UCSD-AML1 (cell line): Measurements from ENCODE around the gene SLC6A11.

Experiments
- DNase-seq: peaks from one replicate; lab custom pipeline; 2025; ENCODE audit not compliant: unreplicated experiment; lab: John Stamatoyannopoulos, UW

SLC6A11 gene

DNA sequence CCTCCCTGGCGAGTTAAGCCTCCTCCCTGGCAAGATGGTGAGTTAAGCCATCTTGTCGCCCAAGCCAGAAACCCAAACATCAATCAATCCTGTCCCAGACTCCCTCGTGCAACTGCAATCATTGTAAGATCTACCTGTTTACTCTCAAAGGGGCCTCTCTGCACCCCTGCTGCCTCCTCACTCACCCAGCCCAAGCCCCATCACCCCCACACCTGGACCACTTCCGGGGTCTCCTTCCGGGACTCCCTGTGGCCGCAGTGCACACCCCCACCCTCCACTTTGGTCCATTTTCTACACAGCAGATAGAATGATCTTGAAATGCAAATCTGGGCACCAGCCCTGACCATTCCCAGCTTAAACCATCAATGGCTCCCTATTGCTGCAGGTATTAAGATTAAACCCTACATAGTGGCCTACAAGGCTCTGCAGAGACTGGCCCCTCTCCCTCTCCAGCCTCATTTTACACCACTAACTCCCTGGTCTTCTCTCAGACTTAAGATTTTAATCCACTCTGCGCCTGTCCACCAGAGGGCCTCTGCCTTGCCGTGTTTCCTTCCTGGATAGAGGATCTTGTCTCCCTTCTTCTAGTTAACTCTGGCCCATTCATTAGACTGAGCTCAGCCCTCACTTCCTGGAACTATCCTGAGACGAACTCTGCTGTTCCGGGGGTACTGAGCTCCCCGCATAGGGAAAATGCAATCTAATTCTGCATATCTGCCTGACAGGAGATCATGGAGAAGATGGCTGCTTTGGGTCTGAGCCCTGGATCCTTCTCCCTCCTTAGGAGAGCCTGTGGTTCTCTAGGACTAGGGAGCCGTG, 134.7 kb downstream of the SLC6A11 start:
- DNase-seq: peak; percentile 17

DNA sequence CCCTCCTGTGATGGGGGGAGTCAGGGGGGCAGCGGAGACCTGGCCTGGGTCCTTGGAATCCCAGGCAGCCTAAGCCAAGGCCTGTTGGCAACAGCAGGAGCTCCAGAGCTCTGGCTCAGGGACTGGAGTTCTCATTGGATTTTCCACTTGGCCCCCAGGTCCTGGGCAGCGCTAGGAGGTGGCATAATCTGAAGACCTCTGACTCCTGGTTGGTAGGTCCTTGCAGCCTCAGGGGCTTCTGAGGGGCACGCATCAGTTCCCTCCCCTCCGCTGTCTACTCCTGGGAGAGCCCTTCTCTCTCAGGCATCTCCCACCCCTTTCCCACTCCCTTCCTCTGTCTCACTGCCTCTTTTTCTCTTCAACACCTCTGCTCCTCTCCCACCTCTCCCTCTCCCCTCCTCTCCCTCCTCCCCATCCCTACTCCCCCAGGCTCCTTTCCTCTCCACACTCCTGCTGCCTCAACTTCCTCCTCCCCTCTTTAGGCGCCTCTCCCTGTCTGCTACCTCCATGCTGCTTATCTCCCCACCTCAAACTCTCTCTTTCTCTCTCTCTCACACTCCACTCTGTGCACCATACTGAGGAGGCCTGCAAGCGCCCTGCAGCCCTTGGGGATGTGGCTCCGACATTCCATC, 135.4 kb downstream of the SLC6A11 start:
- DNase-seq: no peak

DNA sequence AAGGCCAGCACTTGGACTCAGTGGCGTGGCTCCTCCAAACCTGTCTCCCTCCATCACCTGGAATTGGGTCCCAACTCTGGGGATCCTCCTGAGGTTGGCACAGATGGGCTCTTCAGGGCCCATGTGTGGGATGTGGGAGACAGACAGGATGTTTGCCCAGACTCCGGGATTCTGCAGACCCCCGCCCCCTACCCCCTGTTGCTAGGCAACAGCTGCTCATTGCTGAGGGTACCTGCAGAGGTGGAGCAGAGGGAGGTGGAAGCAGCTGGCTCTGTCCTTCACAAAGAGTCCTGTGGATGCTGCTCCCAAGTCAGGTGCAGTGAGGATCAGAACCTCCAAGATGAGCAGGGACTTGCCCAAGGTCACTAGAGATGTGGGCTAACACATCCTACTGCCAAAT, 136.5 kb downstream of the SLC6A11 start:
- DNase-seq: no peak

DNA sequence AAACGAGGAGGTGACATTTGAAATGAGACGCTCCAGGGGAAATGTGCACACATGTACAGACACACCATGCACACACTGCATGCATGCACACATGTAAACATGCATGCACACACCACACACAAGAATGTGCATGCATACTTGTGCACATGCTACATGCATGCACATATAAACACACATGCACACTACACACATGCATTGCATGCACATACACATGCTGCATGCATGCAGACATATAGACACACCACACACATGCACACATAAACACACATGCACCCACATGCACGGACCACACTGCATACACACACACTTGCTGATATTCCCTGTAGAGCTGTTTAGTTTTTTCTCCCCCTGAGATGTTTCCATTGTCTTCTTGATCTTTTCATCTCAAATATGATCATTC, 138.7 kb downstream of the SLC6A11 start:
- no peak for DNase-seq

DNA sequence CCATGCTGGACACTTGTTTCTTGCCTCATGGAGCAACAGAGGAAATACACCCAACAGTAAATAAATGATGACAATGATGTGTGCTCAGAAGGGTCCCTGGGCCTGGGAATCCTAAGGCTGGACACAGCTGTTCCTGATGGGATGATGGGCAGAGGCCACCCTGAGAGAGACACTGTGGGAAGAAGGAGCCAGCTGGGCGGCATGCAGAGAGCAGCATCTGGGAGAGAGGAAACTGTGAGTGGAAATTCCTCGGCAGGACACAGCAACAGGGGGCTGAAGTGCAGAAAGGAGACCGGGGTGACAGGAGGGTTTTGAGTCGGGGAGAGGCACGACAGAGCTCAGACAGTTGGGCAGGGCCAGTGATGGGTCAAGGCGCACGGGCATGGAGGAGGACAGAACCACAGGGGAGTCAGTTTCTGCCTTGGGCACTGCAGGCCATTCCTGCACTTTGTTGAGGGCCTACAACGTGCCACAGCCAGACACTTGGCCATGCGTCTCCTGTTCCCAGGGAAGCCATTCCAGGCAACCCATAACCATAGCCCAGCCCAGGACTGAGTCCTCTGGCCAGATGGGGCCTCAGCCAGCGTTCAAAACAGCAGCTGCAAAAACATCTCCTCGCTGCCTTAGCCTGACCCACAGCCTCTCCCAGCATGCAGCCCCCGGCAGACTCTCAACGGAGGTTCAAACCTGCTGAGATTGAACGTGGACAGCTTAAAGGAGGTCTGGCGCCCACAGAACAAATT, 139.9 kb downstream of the SLC6A11 start:
- DNase-seq: no peak

DNA sequence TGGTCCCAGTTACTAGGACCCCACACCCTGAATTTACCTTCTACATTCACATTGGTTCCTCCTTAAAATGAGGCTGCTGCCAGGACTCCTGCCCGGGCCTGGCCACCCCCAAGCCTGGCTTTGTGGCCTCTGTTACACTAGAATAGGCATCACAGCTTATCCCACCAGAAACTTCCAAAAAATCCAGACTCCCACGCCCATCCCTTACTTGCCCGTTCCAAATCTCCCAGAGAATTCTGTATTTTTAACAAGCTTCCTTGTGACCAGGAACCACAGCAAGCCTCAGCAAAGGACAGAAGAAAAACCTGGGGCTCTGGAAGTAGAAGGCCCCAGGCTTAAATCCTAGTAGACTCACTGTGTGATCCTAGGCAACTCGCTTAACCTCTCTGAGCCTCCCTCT, 140.5 kb downstream of the SLC6A11 start:
- no peak for DNase-seq

DNA sequence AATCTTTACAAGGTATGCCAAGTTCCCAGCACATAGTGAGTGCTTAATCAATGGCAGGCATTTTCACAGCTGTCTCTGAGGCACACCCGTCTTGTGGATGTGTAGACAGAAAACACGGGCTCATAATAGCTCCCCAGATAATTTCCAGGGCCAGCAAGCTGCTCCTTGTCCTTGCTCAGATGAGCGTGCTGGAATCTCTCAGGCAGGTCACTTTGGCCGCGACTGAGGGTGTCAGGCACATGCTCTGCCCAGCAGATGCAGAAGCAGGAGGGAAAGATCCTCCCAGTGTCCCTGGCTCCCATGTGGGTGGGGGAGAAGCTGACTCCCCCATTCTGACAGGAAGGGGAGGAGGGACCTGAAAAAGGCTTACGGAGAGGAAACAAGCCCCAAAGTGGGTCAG, 141.0 kb downstream of the SLC6A11 start:
- no peak for DNase-seq

DNA sequence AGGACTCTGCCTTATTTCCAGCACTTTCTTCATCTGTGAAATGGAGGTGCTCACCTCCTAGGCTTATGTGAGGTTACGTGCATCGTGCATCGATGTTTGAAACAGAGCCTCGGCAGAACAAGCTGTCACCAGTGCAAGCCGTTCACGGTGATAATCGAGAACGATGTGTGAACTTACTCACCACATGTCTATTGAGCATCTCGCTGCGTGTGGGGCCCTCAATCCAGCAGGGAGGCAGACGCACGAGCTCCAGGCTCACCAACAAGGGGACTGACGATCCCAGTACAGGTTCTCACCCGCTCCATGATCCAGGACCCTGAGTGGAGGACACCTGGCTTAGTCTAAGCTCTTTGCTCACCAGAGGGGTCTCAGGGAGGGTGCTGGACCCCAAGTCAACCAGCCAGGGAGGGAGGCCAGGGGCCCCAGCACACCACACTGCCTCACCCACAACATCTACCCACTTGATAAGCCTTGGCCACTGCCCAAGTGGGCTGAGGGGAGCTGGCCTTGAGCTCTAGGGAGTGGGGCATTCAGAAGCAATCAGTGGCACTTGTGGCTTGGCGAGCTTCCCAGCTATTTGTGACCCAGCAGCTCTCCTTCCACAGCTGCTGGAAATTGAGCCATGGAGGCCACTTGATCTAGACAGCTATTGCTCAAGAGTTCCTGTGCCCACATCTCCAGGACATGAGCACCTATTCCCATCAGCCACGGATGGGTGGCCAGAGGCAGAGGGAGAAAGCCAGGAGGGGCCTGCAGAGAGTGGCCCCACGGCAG, 142.1 kb downstream of the SLC6A11 start:
- no peak for DNase-seq

DNA sequence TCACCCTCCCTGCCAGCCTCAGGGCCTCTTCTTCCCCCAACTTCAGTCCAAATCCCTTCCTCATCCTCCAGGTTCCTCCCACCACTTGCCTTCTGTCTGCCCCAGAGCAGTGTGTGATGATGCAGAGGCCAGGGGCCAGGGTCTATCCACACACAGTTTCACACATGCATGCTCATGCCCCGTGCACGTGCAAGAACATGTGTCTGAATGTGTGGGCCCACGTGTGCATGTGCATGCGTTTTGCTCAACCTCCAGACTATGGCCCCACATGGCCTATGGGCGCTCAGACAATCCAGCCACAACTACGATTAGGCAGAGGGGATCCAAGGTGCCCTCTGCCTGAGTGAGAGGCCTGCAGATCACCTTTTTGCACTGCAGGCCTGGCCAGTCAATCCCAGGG, 144.2 kb downstream of the SLC6A11 start:
- DNase-seq: no peak

DNA sequence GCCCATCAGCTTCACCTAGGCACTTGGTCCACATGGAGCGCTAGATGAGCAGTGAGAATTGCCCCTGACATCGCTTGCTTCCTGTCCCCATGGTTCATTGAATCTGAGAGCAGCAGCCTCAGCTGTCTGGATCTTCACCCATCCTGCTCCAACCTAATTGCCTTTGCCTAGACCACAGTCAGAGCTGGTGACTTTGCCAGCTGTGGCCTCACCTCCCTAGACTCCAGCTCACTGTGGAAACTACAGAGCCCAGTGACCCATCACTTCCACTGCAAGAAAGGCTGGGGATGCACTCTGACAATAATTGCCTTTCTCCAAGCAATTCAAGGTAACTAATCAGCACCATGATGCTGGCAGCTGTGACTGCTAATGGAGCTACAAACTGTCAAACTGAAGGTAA, 145.9 kb downstream of the SLC6A11 start:
- DNase-seq: no peak

DNA sequence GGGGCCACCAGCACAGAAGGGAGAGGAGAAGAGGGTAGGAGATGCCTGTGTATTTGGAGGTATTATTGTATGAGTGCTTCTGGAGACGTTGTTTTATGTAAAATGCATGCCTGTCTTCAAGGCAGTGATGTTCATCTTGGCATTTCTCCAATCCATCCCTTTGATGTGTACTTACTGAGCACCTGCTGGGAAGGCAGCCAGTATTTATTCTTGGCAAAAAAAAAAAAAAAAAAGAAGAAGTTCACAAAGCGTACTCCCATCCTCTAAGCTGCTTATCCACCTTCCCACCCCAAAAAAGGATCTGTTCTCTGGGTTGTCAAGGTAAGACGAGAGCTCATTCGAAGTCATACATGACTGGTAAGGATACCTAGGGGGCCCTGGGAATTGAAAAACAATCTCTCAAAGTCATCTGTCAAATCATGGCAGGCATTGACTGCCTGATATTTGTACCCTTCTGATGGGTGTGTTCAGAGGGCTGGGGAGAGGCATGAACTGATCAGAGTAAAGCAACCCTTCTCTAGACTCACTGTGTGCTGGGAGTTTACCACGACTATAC, 146.5 kb downstream of the SLC6A11 start:
- no peak for DNase-seq

DNA sequence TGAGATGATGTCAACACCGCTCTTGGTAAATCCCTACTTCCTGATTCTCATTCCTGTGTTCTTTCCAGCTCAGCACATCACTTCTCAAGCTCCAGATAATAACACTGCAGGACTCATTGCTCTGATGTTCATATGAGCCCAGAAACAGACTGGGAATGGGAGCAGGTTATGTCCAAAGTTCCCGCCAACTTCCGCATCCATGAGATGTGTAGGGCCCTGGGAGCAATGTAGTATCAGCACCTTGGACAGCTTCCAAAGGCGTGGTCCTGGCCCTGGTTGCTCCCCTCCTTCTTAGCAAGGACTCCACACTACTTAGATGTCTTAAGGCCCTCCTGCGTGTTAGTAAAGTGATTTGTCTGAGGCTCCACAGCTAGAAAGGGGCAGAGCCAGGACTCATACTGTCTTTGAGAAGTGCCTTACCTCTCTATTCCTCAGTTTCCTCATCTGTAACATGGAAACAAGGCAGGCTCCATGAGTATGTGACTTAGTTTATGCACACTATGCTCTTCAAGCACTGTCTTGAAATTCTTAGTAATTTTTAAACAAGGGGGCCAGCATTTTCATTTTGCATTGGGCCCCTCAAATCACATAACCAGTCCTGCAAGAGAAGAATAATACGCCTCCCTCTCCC, 148.6 kb downstream of the SLC6A11 start:
- DNase-seq: no peak

DNA sequence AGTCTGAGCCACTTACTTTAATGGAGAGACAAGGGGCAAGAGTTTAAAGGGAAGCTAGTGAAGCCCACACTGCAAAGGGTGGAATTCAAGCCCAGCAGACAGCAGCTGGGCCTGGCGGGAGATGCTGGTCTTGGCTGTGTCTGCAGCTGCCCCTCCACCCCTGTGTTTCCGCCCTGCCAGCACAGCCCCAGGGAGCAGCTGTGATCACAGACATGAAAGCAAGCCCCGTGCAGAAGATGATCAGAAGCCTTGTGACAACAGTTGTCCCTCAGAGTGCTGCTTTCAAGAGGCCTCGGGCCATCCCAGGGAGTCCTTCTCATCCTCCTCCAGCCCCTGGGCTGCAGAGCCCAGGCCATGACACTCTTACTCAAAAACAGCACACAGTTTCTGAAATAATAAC, 152.4 kb downstream of the SLC6A11 start:
- no peak for DNase-seq

DNA sequence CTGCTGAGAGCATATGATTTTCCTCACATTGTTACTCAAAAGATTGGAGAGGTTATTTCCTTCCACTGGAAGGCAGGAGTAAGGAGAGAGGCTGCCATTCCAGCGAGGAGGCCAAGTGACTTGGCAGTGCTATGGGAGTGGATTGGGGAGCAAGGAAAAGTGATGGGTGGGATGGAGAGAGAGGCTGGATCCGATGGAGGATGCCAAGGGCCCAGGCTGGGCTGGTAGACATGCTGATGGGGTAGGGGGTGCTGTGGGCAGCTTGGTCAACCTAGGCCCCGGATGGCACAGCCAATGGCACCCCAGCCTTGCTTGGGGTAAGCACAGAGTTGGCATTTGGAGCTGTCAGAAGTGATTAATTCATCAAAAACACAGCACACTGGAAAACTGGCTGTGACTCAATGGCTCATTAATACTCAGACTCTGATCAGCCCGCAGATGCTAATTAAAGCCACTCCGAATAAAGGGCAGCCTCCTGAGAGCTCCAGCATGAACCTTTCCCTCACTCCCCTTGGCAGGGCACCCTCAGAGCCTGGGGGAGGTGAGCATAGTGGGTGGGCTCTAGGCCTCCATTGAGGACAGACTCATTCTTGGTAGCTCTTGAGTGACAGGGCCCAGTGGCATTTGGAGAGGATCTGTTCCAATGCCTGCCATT, 154.4 kb downstream of the SLC6A11 start:
- DNase-seq: no peak

DNA sequence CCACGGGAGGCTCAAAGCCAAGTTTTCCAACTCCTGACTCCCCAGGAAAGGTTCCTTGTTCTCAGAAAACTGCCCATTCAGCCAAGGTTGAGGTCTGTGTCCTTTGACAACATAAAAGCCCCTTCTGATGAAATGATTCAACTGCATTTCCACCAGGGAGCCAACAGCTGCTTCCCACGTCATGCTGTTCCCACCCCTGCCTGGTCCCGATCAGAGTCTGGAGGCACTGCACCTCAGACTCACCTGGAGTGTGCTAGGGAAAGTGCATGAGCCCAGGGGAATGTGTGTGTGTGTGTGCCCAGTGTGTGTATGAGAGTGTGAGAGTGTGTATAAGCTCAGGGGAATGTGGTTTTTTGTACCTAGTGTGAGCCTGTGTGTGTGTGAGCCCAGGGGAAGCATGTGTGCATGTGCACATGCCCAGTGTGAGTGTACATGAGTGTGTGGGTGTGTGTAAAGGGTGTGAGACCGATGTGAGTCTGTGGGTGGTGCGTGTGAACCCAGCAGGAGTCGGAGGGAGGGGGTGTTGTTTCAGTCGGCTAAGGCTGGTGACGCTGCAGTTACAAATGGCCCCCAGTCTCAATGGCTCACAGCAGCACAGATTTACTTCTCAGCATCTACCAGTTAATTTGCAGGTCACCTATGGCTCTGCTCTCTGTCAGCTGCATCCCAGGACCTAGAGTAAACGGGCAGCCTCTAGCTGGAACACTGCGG, 156.2 kb downstream of the SLC6A11 start:
- DNase-seq: no peak

DNA sequence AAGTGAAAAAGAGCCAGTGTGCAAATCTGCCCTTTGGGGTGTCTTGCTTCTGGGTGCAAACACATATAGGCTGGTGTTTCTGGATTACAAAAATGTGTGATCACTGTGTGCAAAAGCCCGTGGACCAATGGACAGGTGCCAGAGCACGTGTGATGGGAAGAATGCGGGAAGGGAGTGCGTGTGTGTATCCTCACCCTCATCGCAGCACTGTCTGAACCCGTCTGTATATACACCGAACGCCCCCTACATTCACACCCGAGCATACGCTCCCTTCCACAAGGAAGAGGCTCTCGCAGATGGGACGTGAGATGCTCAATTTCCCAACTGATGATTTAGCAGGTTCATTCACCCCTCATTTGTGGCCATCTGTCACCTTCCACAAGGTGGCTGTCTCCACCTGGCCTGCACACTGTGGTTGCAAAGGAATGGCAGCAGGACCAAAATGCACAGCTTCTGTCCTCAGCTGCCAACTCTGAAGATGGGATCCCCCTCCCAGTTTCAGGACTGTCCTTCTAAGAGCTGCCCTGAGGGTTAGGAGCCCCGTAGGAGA, 157.1 kb downstream of the SLC6A11 start:
- no peak for DNase-seq

DNA sequence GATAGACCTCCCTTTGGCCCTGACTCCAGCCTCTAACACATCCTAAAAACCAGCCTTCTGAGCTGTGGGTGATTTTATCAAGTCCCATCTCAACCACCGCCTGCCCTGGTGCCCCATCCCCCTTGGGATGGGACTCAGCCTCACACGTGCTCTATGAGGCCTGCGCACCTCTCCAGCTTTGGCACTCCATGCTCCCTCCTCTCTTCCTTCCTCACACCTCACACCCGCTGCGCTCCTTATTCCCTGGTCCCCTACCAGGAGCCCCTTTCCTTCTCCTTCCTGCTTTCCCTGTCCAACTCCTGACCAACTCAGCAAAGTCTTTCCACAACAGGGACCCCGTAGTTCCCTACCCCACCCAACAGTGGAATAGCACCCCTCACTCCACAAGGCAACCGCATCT, 158.1 kb downstream of the SLC6A11 start:
- DNase-seq: no peak

DNA sequence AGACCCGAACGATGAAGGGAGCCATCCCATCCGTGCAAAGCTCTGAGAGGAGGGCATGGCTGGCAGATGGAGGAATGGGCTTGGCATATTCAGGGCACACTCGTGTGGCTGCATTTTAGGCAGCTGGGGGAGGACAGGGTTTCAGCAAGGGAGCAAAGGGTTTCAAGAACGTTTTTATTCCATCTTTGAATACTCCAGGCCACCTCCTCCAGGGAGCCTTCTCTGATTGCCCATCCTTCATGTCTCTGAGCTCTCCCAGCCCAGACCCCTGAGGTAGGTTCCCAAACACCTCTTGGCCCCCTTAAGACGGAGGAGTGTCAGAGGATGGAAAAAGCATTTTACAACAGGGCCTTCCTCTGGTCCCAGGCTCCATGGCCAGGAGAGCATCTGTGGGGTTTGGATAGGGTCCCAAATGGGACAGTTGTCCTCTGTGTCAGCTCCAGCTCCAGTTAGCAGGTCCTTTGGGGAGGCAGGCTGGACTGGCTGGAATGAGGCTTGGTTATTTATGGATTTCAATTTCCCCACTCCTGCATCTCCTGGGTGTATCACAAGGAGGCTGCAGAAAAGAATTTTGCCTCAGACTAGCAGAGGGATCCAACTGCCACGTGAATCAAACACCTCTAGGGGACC, 158.8 kb downstream of the SLC6A11 start:
- DNase-seq: no peak
